Tibial nerve (tissue), 4 donors: ENCODE measurements around the gene PSMD2. TPM values are rescaled to one million over a fixed set of nuclear protein-coding genes. Genes with fewer than 3 reads are reported as not detected.

Experiments used
- DNase-seq, 2 donors: peaks; one replicate each; pipeline ENCODE4 v3.0.0-alpha.2; 2019; ENCODE audit warnings: low spot score in 2 of 2
- H3K27ac ChIP-seq, 4 donors: fragments of 200-600 bp; sonication (generic) in 3 of 4; one replicate each; pipeline ENCODE4 v1.5.1; 2017 to 2019; ENCODE audit warnings: mild to moderate bottlenecking in 1 of 4
- H3K27me3 ChIP-seq, 2 donors: fragments of 200-600 bp; sonication (generic) in 1 of 2; one replicate each; pipeline versions ENCODE4 v1.5.1 to v1.6.0; 2017 to 2019
- H3K36me3 ChIP-seq, 3 donors: fragments of 200-600 bp; sonication (generic); one replicate each; pipeline ENCODE4 v1.5.1; 2018 to 2019
- H3K4me1 ChIP-seq, 4 donors: fragments of 200-600 bp; sonication (generic) in 3 of 4; one replicate each; pipeline ENCODE4 v1.5.1; 2017 to 2019
- H3K4me3 ChIP-seq, 4 donors: fragments of 200-600 bp; sonication (generic) in 3 of 4; one replicate each; pipeline ENCODE4 v1.5.1; 2017 to 2019; ENCODE audit warnings: mild to moderate bottlenecking in 1 of 4, moderate library complexity in 1 of 4
- H3K9me3 ChIP-seq, 4 donors: fragments of 200-600 bp; sonication (generic) in 3 of 4; one replicate each; pipeline ENCODE4 v1.5.1; 2017 to 2019
- EP300 ChIP-seq, 2 donors: sonication (generic); formaldehyde crosslinking; IDR thresholded peaks; one replicate each; pipeline ENCODE4 v1.6.1; 2017; ENCODE audit warnings: antibody characterized with exemption in 2 of 2, mild to moderate bottlenecking in 1 of 2
- POLR2A ChIP-seq, 2 donors: fragments of 450-650 bp; IDR thresholded peaks; one replicate each; pipeline ENCODE4 v1.6.1; 2017; ENCODE audit warnings: antibody characterized with exemption in 2 of 2, mild to moderate bottlenecking in 2 of 2, moderate library complexity in 2 of 2
- WGBS, 2 donors: methylation state at CpG; one replicate each; pipeline ENCODE4 v1.1.5; 2018; 5-methylcytosine and 5-hydroxymethylcytosine counted together
- total RNA-seq, 4 donors: library from RNA; depleted of rRNA; stranded (reverse); fragments of >200 nt; gene quantifications; one replicate each; pipeline ENCODE4 v1.1.0, GENCODE V29; 2016
- TF ChIP-seq, protein P1 (sequence below), 5 experiments: fragments of 200-600 bp in 3 of 5; fragments of 450-650 bp in 2 of 5; sonication (generic) in 3 of 5; IDR thresholded peaks; one replicate each; pipeline ENCODE4 v1.5.1; 2016 to 2019; ENCODE audit warnings: antibody characterized with exemption in 5 of 5, mild to moderate bottlenecking in 3 of 5, moderate library complexity in 2 of 5

The PSMD2 gene
- total RNA-seq, 4 donors from 2014 or later: 122 to 226 (median 152) TPM

DNA sequence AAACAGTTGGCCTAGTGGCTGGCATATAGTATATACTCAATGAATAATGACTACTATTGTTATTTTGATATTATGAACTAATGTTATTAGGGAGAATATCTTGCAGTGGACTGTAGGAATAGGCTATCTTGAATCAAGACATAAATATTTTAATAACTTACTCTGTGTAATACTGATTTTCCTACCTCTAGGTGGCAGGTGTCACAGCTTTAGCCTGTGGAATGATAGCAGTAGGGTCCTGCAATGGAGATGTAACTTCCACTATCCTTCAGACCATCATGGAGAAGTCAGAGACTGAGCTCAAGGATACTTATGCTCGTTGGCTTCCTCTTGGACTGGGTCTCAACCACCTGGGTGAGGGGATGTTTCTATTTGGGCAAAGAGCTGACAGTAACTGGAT lies 6.5 kb downstream of the PSMD2 start:
- H3K4me3 ChIP-seq: no peak overlapping the region
- H3K4me1 ChIP-seq: peaks cover 0 to 5% (median 2%) of the 10 kb centered on the region in 4 donors
- TF ChIP-seq POLR2A (IDR thresholded peaks at IDR 0.05) (no peak), EP300 (IDR thresholded peaks at IDR 0.05) (no peak)
- TF ChIP-seq, protein P1, sequence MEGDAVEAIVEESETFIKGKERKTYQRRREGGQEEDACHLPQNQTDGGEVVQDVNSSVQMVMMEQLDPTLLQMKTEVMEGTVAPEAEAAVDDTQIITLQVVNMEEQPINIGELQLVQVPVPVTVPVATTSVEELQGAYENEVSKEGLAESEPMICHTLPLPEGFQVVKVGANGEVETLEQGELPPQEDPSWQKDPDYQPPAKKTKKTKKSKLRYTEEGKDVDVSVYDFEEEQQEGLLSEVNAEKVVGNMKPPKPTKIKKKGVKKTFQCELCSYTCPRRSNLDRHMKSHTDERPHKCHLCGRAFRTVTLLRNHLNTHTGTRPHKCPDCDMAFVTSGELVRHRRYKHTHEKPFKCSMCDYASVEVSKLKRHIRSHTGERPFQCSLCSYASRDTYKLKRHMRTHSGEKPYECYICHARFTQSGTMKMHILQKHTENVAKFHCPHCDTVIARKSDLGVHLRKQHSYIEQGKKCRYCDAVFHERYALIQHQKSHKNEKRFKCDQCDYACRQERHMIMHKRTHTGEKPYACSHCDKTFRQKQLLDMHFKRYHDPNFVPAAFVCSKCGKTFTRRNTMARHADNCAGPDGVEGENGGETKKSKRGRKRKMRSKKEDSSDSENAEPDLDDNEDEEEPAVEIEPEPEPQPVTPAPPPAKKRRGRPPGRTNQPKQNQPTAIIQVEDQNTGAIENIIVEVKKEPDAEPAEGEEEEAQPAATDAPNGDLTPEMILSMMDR (IDR thresholded peaks at IDR 0.05): no peak
- WGBS, 2 donors: 67% methylated on average over 1 of the region's 1 CpG; no CpG with 5 or more reads in 1 of the 2 donors
- no peaks in the 10 kb centered on the region for H3K9me3 ChIP-seq
- no peak overlapping the region for H3K27ac ChIP-seq
- H3K36me3 ChIP-seq: peaks cover 4 to 93% (median 25%) of the 10 kb centered on the region in 3 donors
- no peaks in the 10 kb centered on the region for H3K27me3 ChIP-seq
- no peak for DNase-seq

DNA sequence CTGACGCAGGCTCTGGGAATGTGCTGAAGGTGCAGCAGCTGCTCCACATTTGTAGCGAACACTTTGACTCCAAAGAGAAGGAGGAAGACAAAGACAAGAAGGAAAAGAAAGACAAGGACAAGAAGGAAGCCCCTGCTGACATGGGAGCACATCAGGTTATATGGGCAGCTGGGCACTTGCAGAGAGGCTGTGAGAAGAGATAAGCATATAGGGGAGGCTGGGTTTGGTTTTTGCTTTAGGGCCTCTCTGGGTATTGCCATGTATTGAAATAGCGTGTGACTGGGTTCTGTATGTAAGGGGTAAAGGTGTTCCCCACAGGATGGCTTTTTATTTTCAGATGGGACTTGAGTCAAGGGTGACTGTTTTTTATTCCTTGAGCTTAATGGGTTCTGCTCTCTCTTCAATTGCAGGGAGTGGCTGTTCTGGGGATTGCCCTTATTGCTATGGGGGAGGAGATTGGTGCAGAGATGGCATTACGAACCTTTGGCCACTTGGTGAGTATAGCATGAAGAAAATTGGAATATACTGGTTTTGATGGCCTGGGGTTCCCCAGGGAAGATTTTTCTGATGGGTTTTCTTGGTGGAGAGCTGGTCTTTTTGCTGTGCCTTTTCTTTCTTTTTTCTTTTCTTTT lies 7.4 kb downstream of the PSMD2 start:
- no peaks in the 10 kb centered on the region for H3K4me1 ChIP-seq
- WGBS, 2 donors: 92 to 94% methylated on average over 4 of the region's 4 CpGs
- no peak overlapping the region for H3K27ac ChIP-seq
- no peaks in the 10 kb centered on the region for H3K27me3 ChIP-seq
- no peak overlapping the region for H3K4me3 ChIP-seq
- no peaks in the 10 kb centered on the region for H3K9me3 ChIP-seq
- no peak for TF ChIP-seq POLR2A (IDR thresholded peaks at IDR 0.05)
- no peak for TF ChIP-seq EP300 (IDR thresholded peaks at IDR 0.05)
- TF ChIP-seq, protein P1 (IDR thresholded peaks at IDR 0.05): no peak
- DNase-seq: no peak
- H3K36me3 ChIP-seq: peaks cover 4 to 86% (median 25%) of the 10 kb centered on the region in 3 donors

DNA sequence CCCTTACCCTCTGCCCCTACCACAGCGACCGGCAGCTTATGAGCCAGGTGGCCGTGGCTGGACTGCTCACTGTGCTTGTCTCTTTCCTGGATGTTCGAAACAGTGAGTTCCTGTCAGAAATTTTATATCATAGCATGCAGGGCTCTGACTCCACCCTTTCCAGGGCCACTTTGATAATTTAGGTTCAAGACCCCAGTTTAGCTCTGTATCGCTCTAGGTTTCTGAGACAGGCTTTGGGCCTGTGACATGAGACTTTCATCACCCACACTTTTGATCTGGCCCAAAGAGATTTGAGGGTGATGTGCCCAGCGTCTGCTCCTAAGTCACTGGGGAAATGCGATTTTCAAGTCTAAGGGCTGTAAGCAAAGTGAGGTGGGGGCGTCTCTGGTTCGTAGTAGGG lies 8.9 kb downstream of the PSMD2 start:
- no peak for DNase-seq
- WGBS, 2 donors: 94 to 95% methylated on average over 9 of the region's 9 CpGs
- Histone ChIP-seq H3K36me3 (peaks cover 0 to 71% (median 14%) of the 10 kb centered on the region in 3 donors), H3K27me3 (no peaks in the 10 kb centered on the region), H3K9me3 (no peaks in the 10 kb centered on the region), H3K27ac (no peak overlapping the region), H3K4me3 (no peak overlapping the region), H3K4me1 (no peaks in the 10 kb centered on the region)
- TF ChIP-seq POLR2A (IDR thresholded peaks at IDR 0.05) (no peak), EP300 (IDR thresholded peaks at IDR 0.05) (no peak)
- TF ChIP-seq, protein P1 (IDR thresholded peaks at IDR 0.05): no peak

DNA sequence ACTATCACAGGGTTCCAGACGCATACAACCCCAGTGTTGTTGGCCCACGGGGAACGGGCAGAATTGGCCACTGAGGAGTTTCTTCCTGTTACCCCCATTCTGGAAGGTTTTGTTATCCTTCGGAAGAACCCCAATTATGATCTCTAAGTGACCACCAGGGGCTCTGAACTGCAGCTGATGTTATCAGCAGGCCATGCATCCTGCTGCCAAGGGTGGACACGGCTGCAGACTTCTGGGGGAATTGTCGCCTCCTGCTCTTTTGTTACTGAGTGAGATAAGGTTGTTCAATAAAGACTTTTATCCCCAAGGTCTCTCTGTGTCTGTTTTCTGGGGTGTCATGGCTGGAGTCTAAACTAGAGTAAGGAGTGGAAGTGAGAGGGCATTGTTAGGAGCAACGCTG lies 9.7 kb downstream of the PSMD2 start:
- no peak for DNase-seq
- H3K27ac ChIP-seq: no peak overlapping the region
- WGBS, 2 donors: 71% methylated on average over 7 of the region's 7 CpGs
- peaks cover 0 to under 1% (median under 1%) of the 10 kb centered on the region in 4 donors for H3K4me1 ChIP-seq
- no peaks in the 10 kb centered on the region for H3K9me3 ChIP-seq
- no peak overlapping the region for H3K4me3 ChIP-seq
- TF ChIP-seq EP300 (IDR thresholded peaks at IDR 0.05) (no peak), POLR2A (IDR thresholded peaks at IDR 0.05) (no peak)
- TF ChIP-seq, protein P1 (IDR thresholded peaks at IDR 0.05): no peak
- H3K36me3 ChIP-seq: peaks cover 0 to 63% (median 6%) of the 10 kb centered on the region in 3 donors
- no peaks in the 10 kb centered on the region for H3K27me3 ChIP-seq

DNA sequence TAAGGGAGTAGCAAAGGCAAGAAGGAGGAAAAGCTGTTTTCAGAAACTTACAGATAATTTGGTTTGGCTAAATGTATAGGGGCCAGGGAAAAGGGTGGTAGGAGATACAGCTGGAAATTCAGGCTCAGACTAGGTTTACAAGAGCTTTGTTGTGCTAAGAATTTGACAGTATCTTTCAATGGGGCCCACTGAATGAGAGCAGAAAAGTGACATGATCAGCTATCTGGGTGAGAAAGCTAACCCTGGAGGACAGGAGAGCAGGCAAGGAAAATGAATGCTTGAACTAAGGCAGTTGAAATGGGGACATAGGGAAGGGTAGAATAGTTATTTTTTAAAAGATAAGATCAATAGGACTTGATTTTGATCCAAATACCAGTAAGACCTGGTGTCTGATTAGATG lies 12.6 kb downstream of the PSMD2 start:
- no peak overlapping the region for H3K4me3 ChIP-seq
- H3K27ac ChIP-seq: no peak overlapping the region
- peaks cover 0 to 17% (median 9%) of the 10 kb centered on the region in 4 donors for H3K4me1 ChIP-seq
- no peaks in the 10 kb centered on the region for H3K9me3 ChIP-seq
- DNase-seq: no peak
- TF ChIP-seq POLR2A (IDR thresholded peaks at IDR 0.05) (no peak), EP300 (IDR thresholded peaks at IDR 0.05) (no peak)
- TF ChIP-seq, protein P1 (IDR thresholded peaks at IDR 0.05): no peak
- H3K27me3 ChIP-seq: no peaks in the 10 kb centered on the region
- peaks cover 0 to 35% (median 0%) of the 10 kb centered on the region in 3 donors for H3K36me3 ChIP-seq
